Left lung (tissue), 10 donors: ENCODE measurements around the gene RET. TPM values are rescaled to one million over a fixed set of nuclear protein-coding genes. Genes with fewer than 3 reads are reported as not detected.

Source experiments
- ATAC-seq: fragments of 200-7000 bp; cut with Tn5 transposase; one replicate; pipeline ENCODE4 v1.9.1; 2020; ENCODE audit warnings: moderate library complexity
- DNase-seq, 4 donors: peaks; one replicate each; pipeline ENCODE4 v3.0.0-alpha.2; 2013 to 2020
- H3K27ac ChIP-seq, 2 donors: fragments of 200-600 bp; sonication (generic) in 1 of 2; one replicate each; pipeline versions ENCODE4 v1.5.0 to v1.8.0; 2020 to 2021
- H3K27me3 ChIP-seq, 2 donors: fragments of 200-600 bp; sonication (generic) in 1 of 2; one replicate each; pipeline versions ENCODE4 v1.5.0 to v1.8.0; 2020 to 2021
- H3K36me3 ChIP-seq, 2 donors: fragments of 200-600 bp; sonication (generic) in 1 of 2; one replicate each; pipeline versions ENCODE4 v1.5.0 to v1.8.0; 2020 to 2021
- H3K4me1 ChIP-seq, 2 donors: fragments of 200-600 bp; one replicate each; pipeline ENCODE4 v1.8.0; 2021
- H3K4me3 ChIP-seq, 2 donors: fragments of 200-600 bp; sonication (generic) in 1 of 2; one replicate each; pipeline versions ENCODE4 v1.5.0 to v1.8.0; 2020 to 2021; ENCODE audit warnings: mild to moderate bottlenecking in 1 of 2
- H3K9me3 ChIP-seq, 2 donors: fragments of 200-600 bp; sonication (generic) in 1 of 2; one replicate each; pipeline versions ENCODE4 v1.5.0 to v1.8.0; 2020 to 2021
- CTCF ChIP-seq, 2 donors: fragments of 200-600 bp; sonication (generic) in 1 of 2; IDR thresholded peaks; one replicate each; pipeline versions ENCODE4 v1.5.0 to v1.8.0; 2021; ENCODE audit warnings: antibody characterized with exemption in 2 of 2
- intact Hi-C, 2 donors: fragments of 100-400 bp; cut with DNase I; formaldehyde crosslinking; loops; one replicate each; pipeline versions ENCODE4 v1.11.2 to v1.14.2; 2022
- polyA plus RNA-seq, 6 donors: library from polyadenylated mRNA; unstranded; fragments of 120-200 nt; gene quantifications; one replicate each; pipeline ENCODE4 v1.2.1, GENCODE V29; 2013; ENCODE audit not compliant: insufficient read length in 6 of 6
- total RNA-seq, 2 donors: library from RNA; stranded (reverse); fragmentation: NEBNext Ultra II Directional; extraction: Animal tissue kit (Norgen Biotek cat#: 25700); gene quantifications; one replicate each; pipeline ENCODE4 v1.2.1, GENCODE V29; 2021
- donor health status: DM: no; HTN: yes; CAD: no.
- donor health status: DM: no; HTN: no; CAD: no.

The RET gene
- total and polyA plus RNA-seq, 8 donors = 0.97 to 3.8 (median 2.0) TPM

GRCh38 chr10:43032613-43033012, 44.3 kb upstream of the RET start:
- ATAC-seq = no peak
- no peak overlapping the region for H3K4me3 ChIP-seq

GRCh38 chr10:43035800-43036199, 41.1 kb upstream of the RET start:
- no peak for TF ChIP-seq CTCF (IDR thresholded peaks at IDR 0.05)
- peaks cover 0 to 30% of the 10 kb centered on the region in 2 donors for H3K9me3 ChIP-seq
- no peaks in the 10 kb centered on the region for H3K27me3 ChIP-seq
- DNase-seq = no peak
- no peak overlapping the region for H3K27ac ChIP-seq
- no peaks in the 10 kb centered on the region for H3K36me3 ChIP-seq
- no peaks in the 10 kb centered on the region for H3K4me1 ChIP-seq
- no peak for ATAC-seq
- H3K4me3 ChIP-seq = no peak overlapping the region
- intact Hi-C loops = no loop called here

More at GRCh38 chr10:43032613-43033012, 44.3 kb upstream of the RET start:
- intact Hi-C loops = no loop called here
- Histone ChIP-seq H3K27me3 (peaks cover 0 to 3% of the 10 kb centered on the region in 2 donors), H3K4me1 (no peaks in the 10 kb centered on the region), H3K36me3 (no peaks in the 10 kb centered on the region), H3K27ac (no peak overlapping the region), H3K9me3 (peaks cover 0 to 34% of the 10 kb centered on the region in 2 donors)
- no peak for TF ChIP-seq CTCF (IDR thresholded peaks at IDR 0.05)
- no peak for DNase-seq

- no peak overlapping the region for H3K4me3 ChIP-seq
- H3K36me3 ChIP-seq = no peaks in the 10 kb centered on the region
- intact Hi-C loops = no loop called here
- ATAC-seq (no peak), DNase-seq (no peak)
- no peaks in the 10 kb centered on the region for H3K27me3 ChIP-seq
- H3K4me1 ChIP-seq = no peaks in the 10 kb centered on the region
- H3K27ac ChIP-seq = no peak overlapping the region
- peaks cover 0 to 22% of the 10 kb centered on the region in 2 donors for H3K9me3 ChIP-seq
- TF ChIP-seq CTCF (IDR thresholded peaks at IDR 0.05) = no peak
Measured at GRCh38 chr10:43036481-43037428, 40.1 kb upstream of the RET start.

GRCh38 chr10:43037440-43037839, 39.4 kb upstream of the RET start:
- no peak for TF ChIP-seq CTCF (IDR thresholded peaks at IDR 0.05)
- no peak overlapping the region for H3K4me3 ChIP-seq
- ATAC-seq = no peak
- H3K36me3 ChIP-seq = no peaks in the 10 kb centered on the region
- no peaks in the 10 kb centered on the region for H3K4me1 ChIP-seq
- peaks cover 0 to 15% of the 10 kb centered on the region in 2 donors for H3K9me3 ChIP-seq
- no peaks in the 10 kb centered on the region for H3K27me3 ChIP-seq
- no peak for DNase-seq
- intact Hi-C loops = no loop called here
- H3K27ac ChIP-seq = no peak overlapping the region

- TF ChIP-seq CTCF (IDR thresholded peaks at IDR 0.05) = no peak
- Histone ChIP-seq H3K4me1 (no peaks in the 10 kb centered on the region), H3K36me3 (no peaks in the 10 kb centered on the region), H3K27me3 (no peaks in the 10 kb centered on the region), H3K9me3 (peaks cover 0 to 8% of the 10 kb centered on the region in 2 donors), H3K27ac (no peak overlapping the region), H3K4me3 (no peak overlapping the region)
- intact Hi-C loops = no loop called here
- ATAC-seq = no peak
- DNase-seq = peak in 1 of 4 donors; percentile 64
Measured at GRCh38 chr10:43037942-43038782, 38.7 kb upstream of the RET start.
